ACC112 (cell line): Measurements from ENCODE around the gene WNK2.

Experiments
- H2AFZ ChIP-seq: fragments of 200-600 bp; sonication (generic); one replicate; pipeline ENCODE4 v1.6.0; 2017; ENCODE audit warnings: antibody characterized with exemption, low read length; ENCODE audit not compliant: unreplicated experiment
- H3K27ac ChIP-seq: fragments of 200-600 bp; sonication (generic); 2 replicates; pipeline ENCODE4 v1.5.1; 2014; ENCODE audit warnings: low read depth, mild to moderate bottlenecking, antibody characterized with exemption, low read length, moderate library complexity
- H3K27me3 ChIP-seq: fragments of 200-600 bp; sonication (generic); 2 replicates; pipeline ENCODE4 v1.6.1; 2014; ENCODE audit warnings: mild to moderate bottlenecking, antibody characterized with exemption, low read length, moderate library complexity, mixed read lengths; ENCODE audit not compliant: insufficient read depth
- H3K36me3 ChIP-seq: fragments of 200-600 bp; sonication (generic); 2 replicates; pipeline ENCODE4 v1.6.1; 2016; ENCODE audit warnings: mild to moderate bottlenecking, antibody characterized with exemption, low read length, moderate library complexity, mixed read lengths; ENCODE audit not compliant: insufficient read depth
- H3K4me1 ChIP-seq: fragments of 200-600 bp; sonication (generic); one replicate; pipeline ENCODE4 v1.6.1; 2016; ENCODE audit warnings: low read length, mixed read lengths; ENCODE audit not compliant: insufficient read depth, unreplicated experiment, control insufficient read depth
- H3K4me3 ChIP-seq: fragments of 200-600 bp; sonication (generic); 2 replicates; pipeline ENCODE4 v1.5.1; 2014; ENCODE audit warnings: mild to moderate bottlenecking, low read depth, low read length
- H3K79me2 ChIP-seq: fragments of 200-600 bp; sonication (generic); one replicate; pipeline ENCODE4 v1.6.0; 2016; ENCODE audit warnings: low read length; ENCODE audit not compliant: control insufficient read depth, unreplicated experiment, insufficient read depth

Gene WNK2

DNA sequence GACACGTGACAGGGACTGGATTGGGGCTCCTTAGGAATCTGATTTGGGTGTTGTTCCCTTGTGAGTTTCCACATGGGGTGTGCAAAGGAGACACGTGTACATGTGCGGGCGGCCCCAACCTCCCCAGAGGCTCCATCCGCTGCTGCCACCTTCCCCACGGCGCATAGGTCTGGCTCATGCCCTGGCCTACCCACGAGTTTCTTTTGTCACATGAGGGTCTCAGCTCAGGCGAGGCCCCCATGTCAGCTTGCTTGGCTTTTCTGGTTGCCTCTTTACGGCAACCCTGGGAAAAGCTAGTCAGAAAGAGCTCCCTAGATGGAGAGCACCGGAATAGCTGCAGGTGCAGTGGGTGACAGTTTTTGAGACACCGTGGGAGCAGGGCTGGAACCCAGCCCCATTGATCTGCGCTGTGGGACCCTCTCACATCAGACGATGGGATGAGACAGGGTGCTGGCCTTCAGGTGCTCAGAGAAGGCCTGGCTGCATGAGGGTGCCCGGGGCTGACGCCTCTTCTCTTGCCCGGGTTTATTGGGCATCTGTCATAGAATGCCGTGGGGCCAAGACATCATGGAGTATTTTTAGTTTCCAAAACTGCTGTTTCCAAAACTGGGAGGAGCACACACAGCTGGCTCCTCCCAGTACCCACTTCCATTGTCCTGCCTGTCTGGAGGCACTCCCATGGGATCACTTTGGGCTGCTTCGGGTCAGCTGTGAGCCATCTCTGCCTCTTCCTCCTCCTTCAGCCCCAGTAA is 107.8 kb downstream of the WNK2 start:
- peaks cover 13% of the 10 kb centered on the region for H3K27me3 ChIP-seq
- H3K27ac ChIP-seq, result no peak overlapping the region
- no peaks in the 10 kb centered on the region for H3K79me2 ChIP-seq
- H3K36me3 ChIP-seq, result no peaks in the 10 kb centered on the region
- no peak overlapping the region for H2AFZ ChIP-seq
- no peak overlapping the region for H3K4me3 ChIP-seq
- H3K4me1 ChIP-seq, result peaks cover 15% of the 10 kb centered on the region

GRCh38 chr9:93292288-93292615 is 108.3 kb downstream of the WNK2 start:
- H3K27ac ChIP-seq, result no peak overlapping the region
- no peaks in the 10 kb centered on the region for H3K79me2 ChIP-seq
- peaks cover 14% of the 10 kb centered on the region for H3K27me3 ChIP-seq
- H2AFZ ChIP-seq, result no peak overlapping the region
- H3K4me1 ChIP-seq, result peaks cover 15% of the 10 kb centered on the region
- H3K4me3 ChIP-seq, result no peak overlapping the region
- H3K36me3 ChIP-seq, result no peaks in the 10 kb centered on the region

GRCh38 chr9:93292664-93293328 is 108.9 kb downstream of the WNK2 start:
- H3K4me3 ChIP-seq, result no peak overlapping the region
- H3K27ac ChIP-seq, result no peak overlapping the region
- H3K4me1 ChIP-seq, result peaks cover 15% of the 10 kb centered on the region
- peaks cover 20% of the 10 kb centered on the region for H3K27me3 ChIP-seq
- no peaks in the 10 kb centered on the region for H3K79me2 ChIP-seq
- H2AFZ ChIP-seq, result no peak overlapping the region
- H3K36me3 ChIP-seq, result no peaks in the 10 kb centered on the region

DNA sequence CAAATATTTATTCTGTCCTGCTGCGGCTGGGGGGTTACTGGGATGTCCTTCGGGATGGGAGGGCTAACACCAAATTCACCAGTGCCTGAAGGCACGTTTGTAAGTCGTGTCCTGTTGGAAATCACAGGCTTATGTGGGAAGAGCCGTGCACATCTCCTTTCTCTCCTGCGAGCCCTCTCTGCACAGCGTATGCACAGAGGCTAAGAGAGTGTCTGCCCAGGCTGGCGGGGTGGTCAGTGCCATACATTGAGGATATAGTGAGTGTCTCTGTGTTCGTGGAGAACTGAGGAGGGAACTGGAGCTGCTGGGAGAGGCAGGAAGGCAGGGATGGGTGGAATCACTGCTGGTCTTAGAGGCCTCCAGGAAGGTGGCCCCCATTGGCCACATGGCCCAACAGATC is 110.1 kb downstream of the WNK2 start:
- no peak overlapping the region for H2AFZ ChIP-seq
- no peaks in the 10 kb centered on the region for H3K79me2 ChIP-seq
- H3K27me3 ChIP-seq, result peaks cover 21% of the 10 kb centered on the region
- no peaks in the 10 kb centered on the region for H3K36me3 ChIP-seq
- H3K4me1 ChIP-seq, result peaks cover 10% of the 10 kb centered on the region
- no peak overlapping the region for H3K27ac ChIP-seq
- no peak overlapping the region for H3K4me3 ChIP-seq

DNA sequence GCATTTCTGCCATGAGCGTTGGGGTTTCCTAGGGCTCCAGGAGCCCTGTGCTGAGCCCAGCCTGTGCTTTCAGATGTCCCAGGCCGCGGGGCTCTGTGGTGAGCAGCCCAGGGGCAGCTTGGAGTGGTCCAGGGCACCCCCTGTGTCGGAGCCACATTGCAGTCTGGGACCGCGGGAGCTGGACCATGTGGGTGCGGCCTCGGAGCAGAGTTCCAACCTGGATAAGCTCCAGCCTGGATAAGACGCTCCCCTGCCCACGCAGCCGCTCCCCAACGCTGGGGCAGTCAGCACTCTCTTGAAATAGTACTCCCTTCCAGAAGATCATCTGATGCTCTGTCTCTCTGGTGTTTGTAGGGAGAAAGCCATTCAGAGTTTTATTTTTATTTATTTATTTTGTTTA is 111.1 kb downstream of the WNK2 start:
- H3K79me2 ChIP-seq, result no peaks in the 10 kb centered on the region
- no peak overlapping the region for H3K4me3 ChIP-seq
- no peak overlapping the region for H2AFZ ChIP-seq
- H3K27ac ChIP-seq, result no peak overlapping the region
- no peaks in the 10 kb centered on the region for H3K4me1 ChIP-seq
- H3K36me3 ChIP-seq, result no peaks in the 10 kb centered on the region
- peaks cover 21% of the 10 kb centered on the region for H3K27me3 ChIP-seq

- Histone ChIP-seq H3K4me3 (no peak overlapping the region), H3K27ac (no peak overlapping the region), H3K4me1 (no peaks in the 10 kb centered on the region), H2AFZ (no peak overlapping the region), H3K27me3 (peaks cover 21% of the 10 kb centered on the region), H3K36me3 (no peaks in the 10 kb centered on the region), H3K79me2 (no peaks in the 10 kb centered on the region)
Observed at GRCh38 chr9:93295456-93296076, 111.6 kb downstream of the WNK2 start.

DNA sequence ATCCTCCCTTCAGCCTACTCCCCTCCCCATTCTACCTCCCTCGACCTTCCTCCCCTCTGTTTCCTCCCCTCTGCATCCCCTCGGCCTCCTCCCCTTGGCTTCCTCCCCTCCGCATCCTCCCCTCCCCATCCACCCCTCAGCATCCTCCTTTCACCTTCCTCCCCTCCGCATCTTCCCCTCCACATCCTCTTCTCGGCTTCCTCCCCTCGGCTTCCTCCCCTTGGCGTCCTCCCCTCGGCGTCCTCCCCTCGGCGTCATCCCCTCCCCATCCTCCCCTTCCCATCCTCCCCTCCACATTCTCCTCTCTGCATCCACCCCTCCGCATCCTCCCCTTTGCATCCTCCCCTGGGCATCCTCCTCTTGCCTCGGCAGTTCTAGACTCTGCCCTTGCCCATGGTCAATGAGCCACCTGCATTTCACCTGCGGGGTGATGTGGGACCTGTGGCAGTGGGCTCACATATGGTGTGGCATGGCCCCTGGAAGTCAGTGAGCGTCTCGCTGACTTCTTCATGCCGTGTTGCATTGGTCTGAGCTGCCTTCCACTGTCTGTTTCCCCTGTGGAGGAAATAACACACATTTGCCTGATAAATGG is 113.0 kb downstream of the WNK2 start:
- Histone ChIP-seq H3K79me2 (no peaks in the 10 kb centered on the region), H3K4me3 (no peak overlapping the region), H3K4me1 (no peaks in the 10 kb centered on the region), H3K36me3 (no peaks in the 10 kb centered on the region), H3K27me3 (peaks cover 21% of the 10 kb centered on the region), H2AFZ (no peak overlapping the region), H3K27ac (no peak overlapping the region)

GRCh38 chr9:93297659-93298497 is 113.9 kb downstream of the WNK2 start:
- no peaks in the 10 kb centered on the region for H3K36me3 ChIP-seq
- H2AFZ ChIP-seq, result no peak overlapping the region
- no peak overlapping the region for H3K27ac ChIP-seq
- H3K79me2 ChIP-seq, result no peaks in the 10 kb centered on the region
- no peak overlapping the region for H3K4me3 ChIP-seq
- H3K4me1 ChIP-seq, result no peaks in the 10 kb centered on the region
- peaks cover 21% of the 10 kb centered on the region for H3K27me3 ChIP-seq

DNA sequence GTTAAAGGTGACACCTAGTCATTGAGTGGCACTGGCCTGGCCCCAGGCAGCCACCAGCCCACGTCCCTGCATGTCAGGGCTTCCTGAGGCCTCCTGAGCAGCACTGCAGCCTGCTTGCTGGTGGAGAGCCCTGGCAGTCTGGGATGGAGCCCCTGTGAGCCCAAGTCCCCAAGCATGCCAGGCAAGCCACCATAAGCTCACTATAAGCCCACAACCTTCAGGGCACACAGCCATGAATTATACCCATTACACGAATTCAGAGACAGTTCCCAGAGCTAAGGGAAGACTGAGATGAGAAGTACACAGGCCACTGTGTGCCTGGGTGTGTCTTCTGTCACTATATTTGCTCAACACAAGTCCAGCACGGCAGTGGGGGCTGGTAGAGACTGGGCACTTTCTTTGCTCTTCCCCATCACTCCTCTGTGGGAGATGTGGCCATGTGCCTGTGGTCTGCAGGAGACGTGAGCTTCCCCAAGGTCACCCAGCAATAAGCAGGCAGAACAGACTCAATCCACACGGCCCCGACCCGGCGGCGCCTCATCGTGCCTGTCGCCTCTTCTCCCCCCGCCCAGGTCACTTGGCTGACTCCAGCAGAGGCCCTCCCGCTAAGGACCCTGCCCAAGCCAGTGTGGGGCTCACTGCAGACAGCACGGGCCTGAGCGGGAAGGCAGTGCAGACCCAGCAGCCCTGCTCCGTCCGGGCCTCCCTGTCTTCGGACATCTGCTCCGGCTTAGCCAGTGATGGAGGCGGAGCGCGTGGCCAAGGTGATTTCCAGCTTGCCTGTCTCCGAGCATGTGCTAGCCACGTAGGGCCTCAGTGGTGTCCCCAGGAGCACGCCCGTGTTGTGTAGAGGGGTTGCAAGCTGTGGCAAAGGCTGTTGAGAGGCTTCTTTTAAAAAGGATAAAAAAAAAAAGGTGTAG is 114.8 kb downstream of the WNK2 start:
- no peak overlapping the region for H3K4me3 ChIP-seq
- no peaks in the 10 kb centered on the region for H3K4me1 ChIP-seq
- no peaks in the 10 kb centered on the region for H3K36me3 ChIP-seq
- H3K27ac ChIP-seq, result no peak overlapping the region
- H3K79me2 ChIP-seq, result no peaks in the 10 kb centered on the region
- no peak overlapping the region for H2AFZ ChIP-seq
- H3K27me3 ChIP-seq, result peaks cover 21% of the 10 kb centered on the region
